ENCODE data around the gene NAGPA. TPM values are rescaled to one million over a fixed set of nuclear protein-coding genes. Genes with fewer than 3 reads are reported as not detected.
"Not testable (repeated sequence)": the region's sequence is repeated elsewhere in the genome, so short reads cannot be mapped to it uniquely, and the experiment has no call there.

The NAGPA gene
- polyA plus RNA-seq, 1 donor from 2014 or later = 36.6 TPM

DNA sequence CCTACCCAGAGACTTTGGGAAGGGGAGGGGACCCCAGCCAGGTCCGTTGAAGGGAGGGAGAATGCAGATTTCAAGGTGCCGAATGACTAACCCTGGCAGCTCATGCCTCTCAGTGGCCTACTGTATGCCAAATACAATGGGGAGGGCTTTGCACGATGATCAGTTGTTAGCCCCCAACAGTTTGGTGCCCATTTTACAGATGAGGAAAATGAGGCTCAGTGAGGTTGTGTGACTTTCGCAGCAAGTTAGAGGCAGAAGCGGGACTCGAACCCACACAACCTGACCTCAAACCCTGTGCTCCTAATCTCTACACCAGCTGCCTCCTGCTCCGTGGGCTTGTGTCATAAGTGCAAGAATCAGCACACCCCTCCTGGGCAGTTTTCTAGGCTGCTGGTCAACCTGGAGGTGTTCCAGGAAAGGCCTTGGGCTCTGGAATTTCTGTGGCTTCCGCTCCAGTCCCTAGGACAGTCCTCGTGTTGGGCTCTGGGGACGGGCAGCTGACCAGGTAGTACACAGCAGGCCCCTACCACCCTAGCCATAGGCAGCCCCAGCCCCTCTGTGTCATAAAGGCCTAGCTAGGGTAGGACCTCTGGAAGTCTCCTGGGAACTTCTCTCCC, 11.9 kb upstream of the NAGPA start:
- no peaks in the 10 kb centered on the region for H3K9me2 ChIP-seq (ENCODE audit: insufficient read depth, low read length)
- no peaks in the 10 kb centered on the region for H3K79me2 ChIP-seq (replicated peaks; ENCODE audit: insufficient read depth, low read length)
- no peak for TF ChIP-seq SMC3 (conservative IDR thresholded peaks at IDR 0.05; ENCODE audit: poor library complexity)
- TF ChIP-seq EZH2 (IDR thresholded peaks at IDR 0.05; ENCODE audit: borderline replicate concordance, insufficient read depth, low read length, poor library complexity, severe bottlenecking) = no peak
- TF ChIP-seq EP300 (conservative IDR thresholded peaks at IDR 0.05; ENCODE audit: poor library complexity, severe bottlenecking) = no peak
- TF ChIP-seq RAD21 (conservative IDR thresholded peaks at IDR 0.05) = no peak
- no peak for TF ChIP-seq MXI1 (conservative IDR thresholded peaks at IDR 0.05; ENCODE audit: poor library complexity, severe bottlenecking)
- TF ChIP-seq, protein P1, sequence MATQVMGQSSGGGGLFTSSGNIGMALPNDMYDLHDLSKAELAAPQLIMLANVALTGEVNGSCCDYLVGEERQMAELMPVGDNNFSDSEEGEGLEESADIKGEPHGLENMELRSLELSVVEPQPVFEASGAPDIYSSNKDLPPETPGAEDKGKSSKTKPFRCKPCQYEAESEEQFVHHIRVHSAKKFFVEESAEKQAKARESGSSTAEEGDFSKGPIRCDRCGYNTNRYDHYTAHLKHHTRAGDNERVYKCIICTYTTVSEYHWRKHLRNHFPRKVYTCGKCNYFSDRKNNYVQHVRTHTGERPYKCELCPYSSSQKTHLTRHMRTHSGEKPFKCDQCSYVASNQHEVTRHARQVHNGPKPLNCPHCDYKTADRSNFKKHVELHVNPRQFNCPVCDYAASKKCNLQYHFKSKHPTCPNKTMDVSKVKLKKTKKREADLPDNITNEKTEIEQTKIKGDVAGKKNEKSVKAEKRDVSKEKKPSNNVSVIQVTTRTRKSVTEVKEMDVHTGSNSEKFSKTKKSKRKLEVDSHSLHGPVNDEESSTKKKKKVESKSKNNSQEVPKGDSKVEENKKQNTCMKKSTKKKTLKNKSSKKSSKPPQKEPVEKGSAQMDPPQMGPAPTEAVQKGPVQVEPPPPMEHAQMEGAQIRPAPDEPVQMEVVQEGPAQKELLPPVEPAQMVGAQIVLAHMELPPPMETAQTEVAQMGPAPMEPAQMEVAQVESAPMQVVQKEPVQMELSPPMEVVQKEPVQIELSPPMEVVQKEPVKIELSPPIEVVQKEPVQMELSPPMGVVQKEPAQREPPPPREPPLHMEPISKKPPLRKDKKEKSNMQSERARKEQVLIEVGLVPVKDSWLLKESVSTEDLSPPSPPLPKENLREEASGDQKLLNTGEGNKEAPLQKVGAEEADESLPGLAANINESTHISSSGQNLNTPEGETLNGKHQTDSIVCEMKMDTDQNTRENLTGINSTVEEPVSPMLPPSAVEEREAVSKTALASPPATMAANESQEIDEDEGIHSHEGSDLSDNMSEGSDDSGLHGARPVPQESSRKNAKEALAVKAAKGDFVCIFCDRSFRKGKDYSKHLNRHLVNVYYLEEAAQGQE (IDR thresholded peaks at IDR 0.05; ENCODE audit: borderline replicate concordance) = no peak
- TF ChIP-seq TAF1 (IDR thresholded peaks at IDR 0.05; ENCODE audit: low read depth) = no peak
- TF ChIP-seq, protein P2, sequence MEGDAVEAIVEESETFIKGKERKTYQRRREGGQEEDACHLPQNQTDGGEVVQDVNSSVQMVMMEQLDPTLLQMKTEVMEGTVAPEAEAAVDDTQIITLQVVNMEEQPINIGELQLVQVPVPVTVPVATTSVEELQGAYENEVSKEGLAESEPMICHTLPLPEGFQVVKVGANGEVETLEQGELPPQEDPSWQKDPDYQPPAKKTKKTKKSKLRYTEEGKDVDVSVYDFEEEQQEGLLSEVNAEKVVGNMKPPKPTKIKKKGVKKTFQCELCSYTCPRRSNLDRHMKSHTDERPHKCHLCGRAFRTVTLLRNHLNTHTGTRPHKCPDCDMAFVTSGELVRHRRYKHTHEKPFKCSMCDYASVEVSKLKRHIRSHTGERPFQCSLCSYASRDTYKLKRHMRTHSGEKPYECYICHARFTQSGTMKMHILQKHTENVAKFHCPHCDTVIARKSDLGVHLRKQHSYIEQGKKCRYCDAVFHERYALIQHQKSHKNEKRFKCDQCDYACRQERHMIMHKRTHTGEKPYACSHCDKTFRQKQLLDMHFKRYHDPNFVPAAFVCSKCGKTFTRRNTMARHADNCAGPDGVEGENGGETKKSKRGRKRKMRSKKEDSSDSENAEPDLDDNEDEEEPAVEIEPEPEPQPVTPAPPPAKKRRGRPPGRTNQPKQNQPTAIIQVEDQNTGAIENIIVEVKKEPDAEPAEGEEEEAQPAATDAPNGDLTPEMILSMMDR (IDR thresholded peaks at IDR 0.05; ENCODE audit: poor library complexity, severe bottlenecking) = no peak
- TF ChIP-seq POLR2AphosphoS5 (IDR thresholded peaks at IDR 0.05) = no peak
- H3K4me2 ChIP-seq (ENCODE audit: low read length) = no peak overlapping the region
- no peak overlapping the region for H3K27ac ChIP-seq (ENCODE audit: low read length)
- no peaks in the 10 kb centered on the region for H3K36me3 ChIP-seq (ENCODE audit: insufficient read depth, low read length)
- no peak overlapping the region for H3K4me3 ChIP-seq (ENCODE audit: low read length)
- H2AFZ ChIP-seq (ENCODE audit: low read depth, low read length) = no peak overlapping the region
- no peaks in the 10 kb centered on the region for H3F3A ChIP-seq (ENCODE audit: insufficient read depth, low read length, poor library complexity, severe bottlenecking)
- no peaks in the 10 kb centered on the region for H3K27me3 ChIP-seq (ENCODE audit: insufficient read depth, low read depth, low read length)
- no peak overlapping the region for H3K9ac ChIP-seq (ENCODE audit: low read length)
- no peaks in the 10 kb centered on the region for H3K9me3 ChIP-seq (ENCODE audit: low read length)
- no peaks in the 10 kb centered on the region for H4K20me1 ChIP-seq (ENCODE audit: insufficient read depth)

DNA sequence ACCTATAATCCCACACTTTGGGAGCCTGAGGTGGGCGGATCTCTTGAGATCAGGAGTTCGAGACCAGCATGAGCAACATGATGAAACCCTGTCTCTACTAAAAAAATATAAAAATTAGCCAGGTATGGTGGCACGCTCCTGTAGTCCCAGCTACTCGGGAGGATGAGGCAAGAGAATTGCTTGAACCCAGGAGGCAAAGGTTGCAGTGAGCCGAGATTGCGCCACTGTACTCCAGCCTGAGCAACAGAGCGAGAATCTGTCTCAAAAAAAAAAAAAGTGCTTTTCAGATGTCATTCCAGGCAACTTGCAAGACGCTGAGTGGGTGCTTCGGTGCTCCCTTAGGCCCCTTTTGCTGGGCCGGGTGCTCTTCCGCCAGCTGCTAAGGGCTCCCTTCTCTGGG, 10.8 kb upstream of the NAGPA start:
- H3K27me3 ChIP-seq (ENCODE audit: insufficient read depth, low read depth, low read length); H3K79me2 ChIP-seq (replicated peaks; ENCODE audit: insufficient read depth, low read length); H2AFZ ChIP-seq (ENCODE audit: low read depth, low read length); H3K4me3 ChIP-seq (ENCODE audit: low read length); H3F3A ChIP-seq (ENCODE audit: insufficient read depth, low read length, poor library complexity, severe bottlenecking); H3K9ac ChIP-seq (ENCODE audit: low read length); H3K27ac ChIP-seq (ENCODE audit: low read length); H3K9me2 ChIP-seq (ENCODE audit: insufficient read depth, low read length); H3K9me3 ChIP-seq (ENCODE audit: low read length); H3K36me3 ChIP-seq (ENCODE audit: insufficient read depth, low read length); H4K20me1 ChIP-seq (ENCODE audit: insufficient read depth); H3K4me2 ChIP-seq (ENCODE audit: low read length): not testable (repeated sequence)
